RPMI8226 (cell line): ENCODE data around the gene TEX19.

ENCODE experiments used
- DNase-seq: peaks from one replicate; pipeline ENCODE4 v3.0.0-alpha.2; 2015

TEX19 gene

DNA sequence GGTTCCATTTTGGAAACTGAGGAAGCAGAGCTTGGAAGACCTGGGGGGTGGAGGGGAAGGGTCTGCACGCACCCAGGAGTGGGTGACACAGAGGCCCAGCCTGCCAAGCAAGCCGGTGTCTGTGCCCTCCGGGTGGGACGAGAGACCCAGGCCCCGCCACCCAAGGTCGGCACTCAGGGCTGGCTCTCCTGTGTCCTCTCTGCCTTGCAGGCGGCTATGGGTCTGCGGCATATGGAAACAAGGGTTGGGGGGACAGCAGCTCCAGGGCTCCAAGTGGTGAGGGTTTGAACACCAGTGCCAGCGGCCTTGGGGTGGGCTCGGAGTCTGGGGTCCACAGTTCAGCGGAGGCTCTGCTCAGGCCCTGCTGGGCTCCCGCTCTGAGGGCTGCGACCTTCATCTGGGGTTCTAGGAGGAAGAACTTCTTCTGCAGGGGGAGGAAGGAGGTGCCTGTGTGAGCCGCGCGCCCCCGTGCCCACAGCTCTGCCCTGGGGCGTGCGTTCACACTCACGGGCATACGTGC lies 37.0 kb upstream of the TEX19 start:
- DNase-seq = no peak

DNA sequence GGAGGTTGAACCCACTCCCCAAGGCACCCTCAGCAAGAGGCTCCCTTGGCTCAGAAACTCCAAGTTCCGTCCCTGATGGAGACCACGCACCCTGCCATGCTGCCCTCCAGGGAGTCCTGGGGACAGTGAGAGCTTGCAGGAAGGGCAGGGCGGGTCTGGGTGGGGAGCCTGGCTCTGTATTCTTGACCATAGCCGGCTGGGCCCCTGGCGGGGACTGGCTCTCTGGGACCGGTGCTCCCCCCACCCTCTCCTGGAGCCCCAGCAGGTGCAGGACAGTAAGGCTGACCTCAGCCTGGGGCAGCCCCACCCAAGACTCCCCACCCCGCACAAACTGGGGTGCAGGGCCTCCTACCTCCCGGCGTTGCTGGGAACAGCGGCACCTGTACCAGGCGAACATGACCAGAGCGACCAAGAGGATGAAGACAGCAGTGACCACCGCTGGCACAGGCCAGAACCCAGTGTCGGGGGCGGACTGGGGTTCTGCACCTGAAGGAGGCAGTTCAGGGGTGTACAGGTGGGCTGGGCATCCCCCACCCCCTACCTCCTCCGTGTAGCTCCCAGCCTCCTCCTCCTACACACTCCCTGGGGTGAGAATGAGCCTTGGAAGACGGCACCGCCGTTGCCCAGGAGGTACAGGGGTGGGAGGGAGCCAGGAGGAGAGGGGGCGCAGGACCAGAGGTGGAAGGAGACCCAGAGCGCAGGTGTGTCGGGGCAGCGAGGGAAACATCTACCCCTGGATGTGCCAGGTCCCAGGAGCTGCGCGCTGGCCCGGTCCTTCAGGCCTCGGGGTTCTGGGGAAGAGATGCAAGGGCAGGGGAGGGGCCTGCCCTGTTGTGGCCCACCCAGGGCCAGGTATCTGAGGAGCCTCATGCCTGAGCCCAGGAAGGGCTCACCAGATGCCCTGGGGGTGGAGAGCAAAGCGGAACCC lies 36.3 kb upstream of the TEX19 start:
- no peak for DNase-seq

DNA sequence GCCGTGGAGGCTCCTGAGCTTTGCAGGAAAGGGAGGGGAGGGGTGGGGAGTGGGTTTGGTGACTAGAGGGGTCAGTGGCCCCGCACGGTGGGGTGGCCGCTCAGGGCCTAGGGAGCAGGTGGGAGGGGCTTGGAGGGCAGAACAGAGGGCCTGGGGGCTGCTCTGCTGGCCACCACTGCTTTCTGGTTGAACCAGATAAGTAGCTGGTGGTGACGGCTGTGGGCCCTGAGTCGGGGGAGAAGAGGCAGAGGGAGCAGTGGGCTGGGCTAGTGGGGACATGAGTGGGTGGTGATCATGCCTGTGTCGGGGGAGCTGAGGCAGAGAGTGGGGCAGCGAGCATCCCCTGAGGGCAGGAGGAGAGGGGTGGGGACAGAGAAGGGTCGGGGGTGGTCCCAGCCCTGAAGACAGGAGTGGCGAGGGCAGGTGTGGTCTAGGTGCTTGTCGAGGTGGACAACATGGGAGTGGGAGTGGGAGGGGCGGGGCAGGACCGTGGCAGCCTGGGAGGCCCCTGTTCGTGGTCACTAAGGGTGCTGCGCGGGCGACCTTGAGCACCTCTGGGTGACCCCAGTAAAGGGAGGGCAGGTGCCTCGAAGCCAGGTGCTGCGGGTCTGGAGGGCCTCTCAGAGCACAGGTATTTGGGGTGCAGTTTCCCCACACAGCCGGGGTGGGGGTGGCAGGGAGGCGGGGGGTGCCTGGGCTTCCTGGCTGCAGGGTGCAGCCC lies 35.4 kb upstream of the TEX19 start:
- DNase-seq = peak; percentile 47

GRCh38 chr17:82324566-82325285 lies 34.3 kb upstream of the TEX19 start:
- DNase-seq = no peak

- DNase-seq = no peak
Measured at GRCh38 chr17:82325286-82326180, 33.5 kb upstream of the TEX19 start.

GRCh38 chr17:82327289-82327688 lies 31.8 kb upstream of the TEX19 start:
- no peak for DNase-seq

DNA sequence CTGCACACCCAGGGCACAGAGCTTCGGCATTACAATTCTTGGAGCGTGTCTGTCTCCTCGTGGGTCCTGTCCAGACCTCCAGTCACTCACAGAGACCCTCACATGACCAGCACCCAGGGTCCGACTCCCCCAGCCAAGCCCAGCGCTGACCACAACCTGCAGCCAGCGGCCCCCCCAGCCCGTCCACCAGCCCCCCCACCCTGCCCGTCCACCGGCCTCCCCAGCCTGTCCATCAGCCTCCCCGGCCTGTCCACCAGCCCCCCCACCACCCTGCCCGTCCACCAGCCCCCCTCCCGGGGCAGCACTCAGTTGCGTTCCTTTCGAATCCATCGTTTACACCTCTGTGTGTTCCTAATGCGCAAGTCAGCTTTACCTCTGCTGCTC lies 31.3 kb upstream of the TEX19 start:
- DNase-seq = no peak

DNA sequence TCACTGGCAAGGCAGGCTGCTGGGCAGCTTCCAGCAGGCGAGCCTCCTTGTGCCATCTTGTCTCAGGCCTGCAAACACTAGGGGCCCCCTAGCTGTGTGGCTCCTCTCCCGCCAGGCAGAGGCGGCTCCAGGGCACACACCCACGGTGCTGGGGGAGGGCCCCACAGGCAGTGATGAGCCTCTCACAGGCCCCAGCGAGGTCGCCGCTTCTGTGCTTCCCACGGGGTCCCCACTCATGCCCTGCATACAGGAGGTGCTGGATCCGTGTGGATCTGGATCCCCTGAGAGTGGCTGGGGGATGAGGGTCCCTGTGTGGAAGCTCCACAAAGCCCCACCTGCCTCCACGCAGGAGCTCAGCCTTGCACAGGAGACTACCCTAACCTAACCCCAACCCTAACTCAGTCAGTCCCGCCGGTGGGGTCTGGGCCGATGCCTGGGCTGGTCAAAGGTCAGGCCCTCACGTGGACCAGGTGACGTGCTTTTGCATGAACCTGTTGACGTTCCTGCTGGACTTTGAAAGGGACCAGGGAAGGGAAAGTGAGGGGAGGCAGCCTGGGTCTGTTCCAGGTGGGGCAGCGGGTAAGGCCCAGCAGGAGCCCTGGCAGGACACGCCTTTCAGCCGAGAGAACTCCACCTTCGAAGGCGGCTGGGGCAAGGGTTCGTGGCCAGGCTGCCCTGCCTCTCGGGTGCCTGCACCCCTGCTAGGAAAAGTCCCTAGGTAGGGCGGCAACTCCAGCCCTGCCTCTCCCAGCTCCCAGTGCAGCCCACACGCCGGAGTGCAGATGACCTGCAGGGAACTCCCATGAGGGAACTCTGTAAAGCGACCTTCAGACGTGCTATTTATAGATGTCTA lies 30.7 kb upstream of the TEX19 start:
- peak; percentile 38 for DNase-seq

GRCh38 chr17:82328994-82329507 lies 30.0 kb upstream of the TEX19 start:
- no peak for DNase-seq

DNA sequence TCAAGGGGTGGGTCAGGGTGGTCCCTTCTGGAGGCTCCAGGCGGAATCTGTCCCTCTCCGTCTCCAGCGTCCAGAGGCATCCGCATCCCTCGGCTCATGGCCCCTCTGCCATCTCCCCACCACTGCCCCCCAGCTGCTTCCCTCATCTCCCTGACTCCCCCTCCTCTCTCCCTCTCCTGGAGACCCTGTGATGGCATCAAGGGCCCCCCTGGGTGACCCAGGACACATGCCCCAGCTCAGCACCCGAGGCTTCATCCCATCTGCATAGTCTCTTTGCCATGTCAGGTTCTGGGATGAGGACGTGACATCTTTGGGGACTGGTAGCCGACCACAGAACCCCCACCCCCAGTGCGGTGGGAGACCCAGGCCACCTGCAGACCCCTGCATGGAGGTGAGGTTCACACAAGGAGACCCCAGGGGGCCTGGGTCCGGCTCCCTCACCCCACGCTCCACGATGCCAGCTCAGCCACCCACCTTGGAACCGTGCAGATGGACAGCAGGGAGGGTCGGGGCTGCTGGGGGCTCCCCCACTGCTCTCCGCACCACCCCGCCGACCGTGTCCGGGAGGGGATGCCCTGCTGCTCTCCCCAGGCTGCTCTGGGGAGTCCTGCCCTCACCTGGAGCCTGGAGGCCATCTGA lies 29.2 kb upstream of the TEX19 start:
- DNase-seq = no peak

GRCh38 chr17:82330322-82331239 lies 28.5 kb upstream of the TEX19 start:
- DNase-seq = peak; percentile 98

- no peak for DNase-seq
Measured at GRCh38 chr17:82331345-82331939, 27.6 kb upstream of the TEX19 start.

DNA sequence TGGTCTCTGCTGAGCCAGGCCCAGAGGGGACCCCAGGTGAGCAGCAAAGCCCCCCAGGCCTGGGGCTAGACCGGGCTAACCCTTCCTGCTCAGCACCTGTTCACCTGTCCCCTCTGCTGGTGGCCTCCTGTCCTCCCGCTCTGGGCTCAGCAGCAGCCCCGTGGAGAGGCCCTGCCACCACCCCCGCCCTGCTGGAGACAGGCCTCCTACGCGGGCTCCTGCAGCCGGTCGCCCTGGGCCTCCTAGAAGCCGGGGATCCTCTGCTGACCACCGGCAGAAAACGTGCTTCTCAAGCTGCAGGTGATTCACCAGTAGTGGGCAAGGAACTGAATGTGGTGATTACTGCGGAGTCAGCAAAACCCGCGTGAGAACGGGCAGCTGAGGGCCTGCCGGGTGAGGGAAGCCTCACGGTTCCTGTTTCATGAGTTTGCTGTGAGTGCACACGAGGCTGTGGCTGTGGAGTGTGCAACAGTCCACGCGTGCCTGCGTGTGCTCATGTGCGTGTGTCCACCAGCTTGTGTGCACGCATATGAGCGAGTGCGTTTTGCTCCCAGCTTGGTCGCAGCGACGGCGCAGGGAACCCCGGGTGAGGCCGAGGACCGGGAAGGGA lies 26.3 kb upstream of the TEX19 start:
- peak; percentile 93 for DNase-seq

DNA sequence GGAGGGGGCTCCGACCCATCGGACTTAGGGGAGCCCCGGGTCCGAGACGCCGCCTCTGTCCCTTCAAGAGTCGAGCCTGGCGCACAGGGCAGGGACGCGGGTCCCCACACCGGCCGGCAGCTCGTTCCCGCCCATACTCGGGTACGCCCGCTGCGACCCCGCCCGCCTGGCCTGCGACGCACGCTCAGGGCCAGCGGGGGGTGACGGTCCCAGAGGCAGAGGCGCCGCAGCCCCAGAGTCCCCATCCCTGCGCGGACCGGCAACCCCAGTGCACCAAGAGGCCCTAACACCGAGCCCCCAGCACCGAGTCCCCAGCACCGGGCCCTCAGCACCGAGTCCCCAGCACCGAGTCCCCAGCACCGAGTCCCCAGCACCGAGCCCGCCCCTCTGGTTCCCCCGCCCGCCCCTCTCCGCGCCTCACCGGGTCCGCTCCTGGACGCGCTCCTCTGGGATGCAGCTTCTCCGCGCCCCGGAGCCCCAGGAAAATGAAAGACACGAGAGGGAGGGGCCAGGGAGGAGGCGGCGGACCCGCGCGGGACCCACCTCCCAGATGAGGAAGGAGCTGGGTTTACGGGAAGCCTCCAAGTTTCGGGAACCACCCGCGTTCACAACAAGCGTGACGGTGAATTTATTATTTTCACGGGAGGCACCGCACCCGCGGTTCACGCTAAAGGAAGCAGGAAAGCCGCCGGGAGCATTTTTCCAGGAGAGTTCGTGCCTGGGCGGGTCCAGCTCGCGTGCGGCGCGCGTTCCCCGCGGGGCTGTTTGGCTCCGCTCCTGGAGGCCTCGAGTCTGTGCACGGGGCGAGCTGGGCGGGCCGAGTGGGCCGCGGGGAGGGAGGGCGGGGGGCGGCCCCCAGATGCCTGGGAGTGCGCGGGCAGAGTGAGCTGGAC lies 25.5 kb upstream of the TEX19 start, which contains the start of gene SECTM1:
SECTM1 (minus strand) TSS at position 488 of the 893 bp plus-strand sequence. CDS start 6,526 bp downstream, outside the sequence.
- DNase-seq = no peak

- no peak for DNase-seq
Measured at GRCh38 chr17:82334204-82334621, 24.8 kb upstream of the TEX19 start.

- peak; percentile 85 for DNase-seq
Measured at GRCh38 chr17:82334622-82335394, 24.2 kb upstream of the TEX19 start.
